LNCAP (cell line): ENCODE data around the gene RNF144B.

Experiments used
- CTCF ChIP-seq: fragments of 450-650 bp; IDR thresholded peaks from 2 replicates; pipeline ENCODE4 v1.5.1; 2017; ENCODE audit warnings: mild to moderate bottlenecking

The RNF144B gene

GRCh38 chr6:18504232-18504596 is 117.1 kb downstream of the RNF144B start:
- TF ChIP-seq CTCF, result 0 out of 2 replicates have a peak, but pooled peaks have one; percentile 6

DNA sequence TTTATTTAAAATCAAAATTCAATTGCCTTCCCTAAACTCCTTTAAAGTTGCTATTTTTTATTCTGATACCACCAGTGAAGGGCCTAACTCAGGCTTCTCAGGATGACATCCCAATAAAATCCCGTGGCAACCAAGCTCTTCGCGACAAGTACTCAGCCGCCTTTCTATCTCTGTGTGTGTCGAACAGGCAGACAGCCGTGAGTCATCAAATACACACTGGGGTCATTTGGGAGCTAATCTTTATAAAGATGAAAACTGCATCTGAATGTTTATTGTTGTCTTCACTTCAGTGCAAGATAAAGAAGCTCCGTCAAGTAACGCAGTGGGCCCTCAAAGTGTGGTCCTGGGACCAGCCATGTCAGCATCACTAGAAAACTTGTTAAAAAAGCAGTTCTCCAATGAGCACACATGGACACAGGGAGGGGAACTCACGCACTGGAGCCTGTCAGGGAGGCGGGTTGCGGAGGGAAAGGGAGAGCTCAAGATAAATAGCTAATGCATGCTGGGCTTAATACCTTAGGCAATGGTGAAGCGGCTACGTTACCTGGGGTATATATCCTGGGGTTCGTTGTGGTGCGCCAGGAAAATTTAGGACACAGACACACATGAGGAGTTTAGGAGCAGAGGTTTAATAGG is 119.3 kb downstream of the RNF144B start:
- no peak for TF ChIP-seq CTCF

- no peak for TF ChIP-seq CTCF
These were observed 119.9 kb downstream of the RNF144B start for GRCh38 chr6:18507018-18507415.

- no peak for TF ChIP-seq CTCF
These were observed 120.4 kb downstream of the RNF144B start for GRCh38 chr6:18507561-18507960.

GRCh38 chr6:18509871-18510643 is 122.9 kb downstream of the RNF144B start:
- TF ChIP-seq CTCF, result no peak

GRCh38 chr6:18510644-18511033 is 123.5 kb downstream of the RNF144B start:
- no peak for TF ChIP-seq CTCF

- TF ChIP-seq CTCF, result no peak
These were observed 124.1 kb downstream of the RNF144B start for GRCh38 chr6:18511211-18511610.
